ENCODE measurements around the gene MPP7.

- no peak for TF ChIP-seq CTCF (conservative IDR thresholded peaks at IDR 0.05; ENCODE audit: low read length)
- TF ChIP-seq EZH2phosphoT487 (IDR thresholded peaks at IDR 0.05; ENCODE audit: borderline replicate concordance), result no peak
These were observed 12.3 kb upstream of the MPP7 start for GRCh38 chr10:28315140-28315539.
